HG02623 (cell line): Measurements from ENCODE around the gene OTOP3.
"Not testable (repeated sequence)": the region's sequence is repeated elsewhere in the genome, so short reads cannot be mapped to it uniquely, and the experiment has no call there.

ENCODE experiments used
- ATAC-seq: cut with Tn5 transposase; IDR thresholded peaks from one replicate; pipeline ENCODE4 v1.9.1; 2021; ENCODE audit warnings: moderate library complexity; ENCODE audit not compliant: unreplicated experiment

OTOP3 gene

DNA sequence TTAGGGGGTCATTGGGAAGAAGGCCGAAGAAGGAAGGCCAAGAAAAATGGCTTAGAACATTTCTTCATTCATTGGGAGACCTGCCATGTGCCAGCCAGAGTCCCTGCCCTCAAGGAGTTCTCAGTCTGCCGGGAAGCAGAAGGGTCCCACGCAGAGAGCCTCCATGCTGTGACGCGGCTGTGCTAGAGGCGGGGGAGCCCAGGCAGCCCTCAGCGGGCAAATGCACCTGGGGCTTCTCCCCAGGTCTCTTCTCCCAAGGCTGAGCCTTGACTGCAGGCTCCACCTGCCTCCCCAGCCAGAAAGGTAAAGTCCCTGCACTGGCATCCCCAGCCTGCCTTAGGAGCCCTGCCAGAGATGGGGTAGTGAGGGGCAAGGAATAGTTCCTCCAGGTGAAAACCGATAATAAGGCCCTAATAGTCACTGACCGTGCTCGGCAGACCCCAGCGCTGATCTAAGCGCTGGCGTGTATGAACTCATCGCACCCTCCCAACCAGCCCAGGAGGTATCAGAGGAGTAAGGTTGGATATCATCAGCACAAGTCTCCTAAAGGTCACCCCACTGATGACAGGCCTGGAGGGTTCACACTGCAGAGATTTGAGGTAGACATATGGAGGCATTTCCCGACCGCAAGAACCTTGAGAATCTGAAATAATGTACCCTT lies 45.8 kb downstream of the OTOP3 start:
- ATAC-seq, result no peak

GRCh38 chr17:74981979-74982662 lies 46.4 kb downstream of the OTOP3 start:
- ATAC-seq, result no peak

GRCh38 chr17:74982663-74983313 lies 47.1 kb downstream of the OTOP3 start:
- ATAC-seq, result not testable (repeated sequence)

- no peak for ATAC-seq
Observed at GRCh38 chr17:74986206-74986576, 50.5 kb downstream of the OTOP3 start.

DNA sequence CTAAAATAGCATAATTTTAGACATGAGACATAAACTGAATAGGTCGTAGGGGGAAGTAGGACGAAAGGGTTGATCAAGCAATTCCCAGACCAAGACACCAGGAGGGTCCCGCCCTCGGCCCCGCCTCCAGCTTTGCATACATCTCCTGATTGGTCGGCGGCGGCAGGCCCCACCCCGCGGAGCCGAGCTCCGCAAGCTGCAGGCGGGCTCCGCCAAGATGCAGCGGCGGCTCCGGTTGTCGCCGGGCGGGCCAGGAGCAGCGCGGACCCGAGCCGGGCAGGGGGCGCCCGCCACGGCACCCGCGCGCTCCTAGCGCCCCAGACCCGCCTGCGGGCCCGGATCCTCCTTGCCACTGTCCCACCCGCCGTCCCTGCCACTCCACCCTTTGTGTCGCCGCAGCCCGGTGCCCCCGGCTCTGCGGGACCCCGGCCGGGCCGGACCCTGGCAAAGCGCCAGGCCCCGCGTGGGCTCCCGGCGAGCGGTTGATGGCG lies 51.8 kb downstream of the OTOP3 start, which contains the start of gene CDR2L:
TSS of gene CDR2L (plus strand) at position 215 of the 491 bp plus-strand sequence. CDS start 412 bp downstream, outside the sequence.
- peak; percentile 90 for ATAC-seq

DNA sequence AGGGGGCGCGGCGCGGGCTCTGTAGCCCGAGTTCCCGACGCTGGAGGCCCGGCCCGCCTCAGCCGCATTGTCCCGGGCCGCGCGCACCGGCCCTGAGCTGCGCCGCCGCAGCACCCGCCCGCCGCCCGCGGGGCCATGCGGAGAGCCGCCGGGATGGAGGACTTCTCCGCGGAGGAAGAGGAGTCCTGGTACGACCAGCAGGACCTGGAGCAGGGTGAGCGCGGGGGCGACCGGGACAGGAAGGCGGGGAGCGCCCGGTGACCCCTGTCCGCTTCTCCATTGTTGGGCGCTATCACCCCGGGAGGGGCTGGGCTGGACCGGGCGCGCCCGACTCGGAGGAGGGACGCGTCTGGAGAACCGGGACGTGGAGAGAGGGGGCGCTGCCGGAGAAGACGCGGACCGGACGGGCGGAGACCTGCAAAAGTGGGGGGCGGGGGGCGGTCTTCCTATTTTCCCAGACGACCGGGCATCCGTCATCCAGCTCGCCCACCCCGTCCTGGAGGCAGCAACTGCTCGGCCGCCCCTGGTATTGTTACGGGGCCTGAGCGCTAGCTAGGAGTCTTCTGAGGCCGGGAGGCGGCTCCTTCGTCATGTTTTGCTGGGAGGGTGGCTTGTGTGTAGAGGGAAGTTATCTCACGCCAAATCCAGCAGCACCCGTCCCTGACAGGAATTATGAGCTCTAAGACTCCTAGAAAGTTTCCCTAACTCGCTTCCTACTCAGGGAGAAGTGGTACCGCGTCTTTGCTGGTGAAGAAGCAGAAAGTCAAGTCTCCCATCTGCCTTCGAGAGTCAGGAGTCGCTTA lies 52.4 kb downstream of the OTOP3 start:
- ATAC-seq, result peak; percentile 36

DNA sequence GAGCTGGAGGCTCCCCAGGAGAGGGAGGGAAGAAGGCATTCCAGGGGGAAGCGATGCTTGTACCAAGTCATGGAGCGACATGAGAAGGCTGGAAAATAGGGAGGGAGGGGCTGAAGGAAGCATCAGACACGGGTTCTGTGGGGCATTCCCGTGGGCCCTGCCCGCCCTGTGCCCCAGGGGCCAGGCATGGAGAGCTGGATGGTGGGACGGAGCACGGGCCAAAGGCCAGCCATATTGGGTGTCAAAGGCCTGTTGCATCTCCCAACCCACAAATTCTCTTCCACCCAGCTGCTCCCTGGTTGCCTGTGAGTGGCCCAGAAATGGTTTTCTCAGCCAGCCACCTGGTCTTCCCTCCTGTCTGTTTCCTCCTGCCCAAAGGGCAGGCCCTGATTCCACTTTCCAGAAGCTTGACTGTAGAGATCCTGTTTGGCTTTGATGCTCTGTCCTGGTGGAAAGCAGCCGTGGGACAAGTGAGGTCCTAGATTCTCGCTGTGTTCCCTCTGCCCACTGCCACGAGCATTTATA lies 54.9 kb downstream of the OTOP3 start:
- no peak for ATAC-seq

DNA sequence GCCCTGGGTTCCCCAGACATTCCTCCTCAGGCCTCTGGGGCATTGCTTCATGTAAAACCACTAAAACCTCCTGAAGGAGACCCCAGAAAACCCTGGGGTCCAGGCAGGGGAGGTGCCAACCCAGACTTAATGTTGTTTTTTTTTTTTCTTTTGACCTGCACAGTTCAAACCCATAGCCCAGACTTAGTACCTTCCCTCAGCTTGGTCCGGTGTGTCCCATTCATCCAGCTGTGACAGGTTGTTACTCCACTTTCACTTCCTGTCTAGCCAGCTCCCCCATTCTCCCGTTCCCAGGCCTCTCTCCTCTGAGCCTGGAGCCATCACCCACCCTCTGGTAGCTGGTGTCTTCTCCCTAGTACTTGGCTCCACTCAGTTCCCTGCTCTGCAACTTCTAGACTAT lies 56.5 kb downstream of the OTOP3 start:
- ATAC-seq, result no peak

DNA sequence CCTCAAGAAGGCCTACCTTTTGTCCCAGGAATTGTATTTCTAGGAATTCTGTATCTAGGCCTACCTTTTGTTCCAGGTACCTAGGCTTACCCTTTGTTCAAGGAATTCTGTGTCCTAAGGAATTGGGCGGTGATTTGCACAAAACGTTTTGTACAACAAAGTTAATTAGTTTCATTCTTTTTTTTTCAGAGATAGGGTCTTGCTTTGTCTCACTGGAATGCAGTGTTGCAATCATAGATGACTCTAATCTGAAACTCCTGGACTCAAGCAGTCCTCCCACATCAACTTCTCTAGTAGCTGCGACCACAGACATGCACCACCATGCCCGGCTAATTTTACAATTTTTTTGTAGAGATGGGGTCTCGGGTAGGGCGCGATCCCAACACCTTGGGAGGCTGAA lies 58.7 kb downstream of the OTOP3 start:
- ATAC-seq, result no peak

DNA sequence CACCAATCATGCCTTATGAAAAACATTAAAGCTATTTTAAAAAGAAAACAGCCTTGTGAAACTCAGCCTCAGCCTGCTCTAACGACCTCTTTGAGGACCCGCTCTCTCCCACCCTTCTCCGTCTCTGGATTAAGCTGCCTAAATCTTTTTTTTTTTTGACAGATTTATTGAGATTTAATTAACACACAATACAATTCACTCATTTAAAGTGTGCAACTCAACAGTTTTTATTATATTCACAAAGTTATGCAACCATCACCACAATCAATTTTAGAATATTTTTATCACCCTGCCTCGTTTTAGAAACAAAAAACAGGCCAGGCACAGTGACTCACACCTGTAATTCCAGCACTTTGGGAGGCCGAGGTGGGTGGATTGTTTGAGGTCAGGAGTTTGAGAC lies 60.1 kb downstream of the OTOP3 start:
- no peak for ATAC-seq

DNA sequence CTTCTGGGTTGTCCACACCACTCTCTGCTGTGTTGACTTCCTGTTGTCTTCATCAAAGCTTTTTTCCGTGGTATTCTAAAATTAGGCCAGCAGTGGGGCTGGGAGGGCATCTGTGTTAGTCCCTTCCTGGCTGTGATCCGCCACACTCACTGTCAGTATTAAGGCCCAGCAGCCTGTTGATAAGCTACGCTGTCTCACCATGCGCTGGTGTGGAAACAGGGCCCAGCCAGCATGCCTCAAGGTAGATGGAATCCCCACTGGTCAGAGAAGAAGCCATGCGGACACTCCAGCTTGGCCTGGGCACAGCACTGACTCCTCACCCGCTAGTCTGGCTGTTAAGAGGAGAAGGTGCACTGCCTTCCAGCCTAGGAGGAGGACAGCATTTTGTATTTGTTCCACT lies 63.1 kb downstream of the OTOP3 start:
- ATAC-seq, result no peak

DNA sequence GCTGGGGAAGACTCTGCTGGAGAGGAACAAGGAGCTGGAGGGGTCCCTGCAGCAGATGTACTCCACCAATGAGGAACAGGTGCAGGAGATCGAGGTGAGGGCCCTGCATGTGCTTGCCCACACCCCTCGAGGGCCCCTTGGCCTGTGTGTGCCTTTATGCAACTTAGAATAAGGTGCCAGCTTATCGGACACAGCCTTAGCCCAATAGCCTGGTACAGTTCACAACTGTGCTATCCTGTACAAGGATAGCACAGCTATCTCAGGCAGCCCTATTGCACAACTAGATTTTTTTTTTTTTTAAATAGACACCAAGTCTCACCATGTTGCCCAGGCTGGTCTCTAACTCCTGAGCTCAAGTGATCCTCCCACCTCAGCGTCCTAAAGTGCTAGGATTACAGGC lies 63.8 kb downstream of the OTOP3 start:
- ATAC-seq, result no peak
